Stimulated activated CD8-positive, alpha-beta memory T cell treated with anti-CD3 and anti-CD28 coated beads, Interleukin-15, amount 100 ng/mL, for 1 hour (primary cell): ENCODE measurements around the gene MYO1A.
"Not testable (repeated sequence)": the region's sequence is repeated elsewhere in the genome, so short reads cannot be mapped to it uniquely, and the experiment has no call there.

Experiments
- DNase-seq: peaks from one replicate; pipeline ENCODE4 v3.0.0-alpha.2; 2020; ENCODE audit warnings: low read depth

The MYO1A gene

GRCh38 chr12:57046947-57047890, 2.7 kb downstream of the MYO1A start:
- DNase-seq = no peak

GRCh38 chr12:57046086-57046791, 3.7 kb downstream of the MYO1A start:
- no peak for DNase-seq

GRCh38 chr12:57044889-57045288, 5.0 kb downstream of the MYO1A start:
- DNase-seq = no peak

- no peak for DNase-seq
Measured at GRCh38 chr12:57044468-57044867, 5.5 kb downstream of the MYO1A start.

- DNase-seq = no peak
Measured at GRCh38 chr12:57042695-57043094, 7.2 kb downstream of the MYO1A start.

- no peak for DNase-seq
Measured at GRCh38 chr12:57040750-57041149, 9.2 kb downstream of the MYO1A start.

- no peak for DNase-seq
Measured at GRCh38 chr12:57040211-57040610, 9.7 kb downstream of the MYO1A start.

GRCh38 chr12:57039016-57039798, 10.7 kb downstream of the MYO1A start:
- no peak for DNase-seq

- no peak for DNase-seq
Measured at GRCh38 chr12:57037264-57037663, 12.7 kb downstream of the MYO1A start.

GRCh38 chr12:57033431-57033830, 16.5 kb downstream of the MYO1A start:
- no peak for DNase-seq

- no peak for DNase-seq
Measured at GRCh38 chr12:57031789-57032188, 18.1 kb downstream of the MYO1A start.

GRCh38 chr12:57031138-57031725, 18.7 kb downstream of the MYO1A start:
- no peak for DNase-seq

GRCh38 chr12:57029457-57029856, 20.5 kb downstream of the MYO1A start:
- no peak for DNase-seq

- DNase-seq = no peak
Measured at GRCh38 chr12:57027805-57028153, 22.1 kb downstream of the MYO1A start.

- no peak for DNase-seq
Measured at GRCh38 chr12:57027011-57027804, 22.7 kb downstream of the MYO1A start.

GRCh38 chr12:57025196-57025595, 24.7 kb downstream of the MYO1A start:
- no peak for DNase-seq

GRCh38 chr12:57022324-57022723, 27.6 kb downstream of the MYO1A start:
- DNase-seq = not testable (repeated sequence)

GRCh38 chr12:57019983-57020719, 29.8 kb downstream of the MYO1A start:
- no peak for DNase-seq

GRCh38 chr12:57018906-57019305, 31.0 kb downstream of the MYO1A start:
- no peak for DNase-seq

GRCh38 chr12:57018353-57018752, 31.6 kb downstream of the MYO1A start:
- not testable (repeated sequence) for DNase-seq

- no peak for DNase-seq
Measured at GRCh38 chr12:57016348-57016747, 33.6 kb downstream of the MYO1A start, which contains the start of gene TAC3. Gene TAC3 (minus strand): TSS chr12:57016529. CDS start chr12:57015797, 732 bp downstream.
